ENCODE results near the gene SLC11A1.

Gene SLC11A1

GRCh38 chr2:218378053-218378452, 4.0 kb upstream of the SLC11A1 start:
- Histone ChIP-seq H3K36me3 (replicated peaks; ENCODE audit: low read depth, low read length) (no peaks in the 10 kb centered on the region), H3K9me3 (ENCODE audit: insufficient read depth, low read length) (no peaks in the 10 kb centered on the region), H3K79me2 (ENCODE audit: low read length) (no peaks in the 10 kb centered on the region), H3K4me1 (ENCODE audit: low read length) (no peaks in the 10 kb centered on the region), H3K4me3 (ENCODE audit: low read length) (no peak overlapping the region), H3K27ac (ENCODE audit: low read length) (no peak overlapping the region), H3K9ac (ENCODE audit: low read length) (no peak overlapping the region), H2AFZ (ENCODE audit: low read depth, low read length) (no peak overlapping the region), H3K27me3 (ENCODE audit: low read depth, low read length) (no peaks in the 10 kb centered on the region), H4K20me1 (ENCODE audit: insufficient read depth, low read length) (no peaks in the 10 kb centered on the region), H3K4me2 (ENCODE audit: low read length) (no peak overlapping the region)
- TF ChIP-seq EZH2phosphoT487 (IDR thresholded peaks at IDR 0.05; ENCODE audit: low read depth) = no peak
- no peak for TF ChIP-seq CTCF (IDR thresholded peaks at IDR 0.05; ENCODE audit: low read depth, low read length)

GRCh38 chr2:218382785-218383184, 712 bp downstream of the SLC11A1 start:
- H3K36me3 ChIP-seq (replicated peaks; ENCODE audit: low read depth, low read length) = no peaks in the 10 kb centered on the region
- H3K9me3 ChIP-seq (ENCODE audit: insufficient read depth, low read length) = no peaks in the 10 kb centered on the region
- H3K4me3 ChIP-seq (ENCODE audit: low read length) = no peak overlapping the region
- H3K27ac ChIP-seq (ENCODE audit: low read length) = no peak overlapping the region
- H3K79me2 ChIP-seq (ENCODE audit: low read length) = no peaks in the 10 kb centered on the region
- H3K9ac ChIP-seq (ENCODE audit: low read length) = no peak overlapping the region
- H3K4me2 ChIP-seq (ENCODE audit: low read length) = no peak overlapping the region
- no peak for TF ChIP-seq EZH2phosphoT487 (IDR thresholded peaks at IDR 0.05; ENCODE audit: low read depth)
- no peak for TF ChIP-seq CTCF (IDR thresholded peaks at IDR 0.05; ENCODE audit: low read depth, low read length)
- H3K27me3 ChIP-seq (ENCODE audit: low read depth, low read length) = no peaks in the 10 kb centered on the region
- no peaks in the 10 kb centered on the region for H3K4me1 ChIP-seq (ENCODE audit: low read length)
- no peak overlapping the region for H2AFZ ChIP-seq (ENCODE audit: low read depth, low read length)
- no peaks in the 10 kb centered on the region for H4K20me1 ChIP-seq (ENCODE audit: insufficient read depth, low read length)

GRCh38 chr2:218383892-218384519, 1.9 kb downstream of the SLC11A1 start:
- no peaks in the 10 kb centered on the region for H3K4me1 ChIP-seq (ENCODE audit: low read length)
- no peak overlapping the region for H3K4me3 ChIP-seq (ENCODE audit: low read length)
- no peak overlapping the region for H3K4me2 ChIP-seq (ENCODE audit: low read length)
- TF ChIP-seq CTCF (IDR thresholded peaks at IDR 0.05; ENCODE audit: low read depth, low read length) (no peak), EZH2phosphoT487 (IDR thresholded peaks at IDR 0.05; ENCODE audit: low read depth) (no peak)
- no peak overlapping the region for H3K27ac ChIP-seq (ENCODE audit: low read length)
- no peaks in the 10 kb centered on the region for H4K20me1 ChIP-seq (ENCODE audit: insufficient read depth, low read length)
- no peaks in the 10 kb centered on the region for H3K79me2 ChIP-seq (ENCODE audit: low read length)
- no peaks in the 10 kb centered on the region for H3K9me3 ChIP-seq (ENCODE audit: insufficient read depth, low read length)
- H3K27me3 ChIP-seq (ENCODE audit: low read depth, low read length) = no peaks in the 10 kb centered on the region
- H3K36me3 ChIP-seq (replicated peaks; ENCODE audit: low read depth, low read length) = no peaks in the 10 kb centered on the region
- no peak overlapping the region for H2AFZ ChIP-seq (ENCODE audit: low read depth, low read length)
- H3K9ac ChIP-seq (ENCODE audit: low read length) = no peak overlapping the region

- no peaks in the 10 kb centered on the region for H3K36me3 ChIP-seq (replicated peaks; ENCODE audit: low read depth, low read length)
- TF ChIP-seq CTCF (IDR thresholded peaks at IDR 0.05; ENCODE audit: low read depth, low read length) = no peak
- no peak for TF ChIP-seq EZH2phosphoT487 (IDR thresholded peaks at IDR 0.05; ENCODE audit: low read depth)
- no peaks in the 10 kb centered on the region for H3K4me1 ChIP-seq (ENCODE audit: low read length)
- H3K4me3 ChIP-seq (ENCODE audit: low read length) = no peak overlapping the region
- H3K27ac ChIP-seq (ENCODE audit: low read length) = no peak overlapping the region
- no peaks in the 10 kb centered on the region for H3K9me3 ChIP-seq (ENCODE audit: insufficient read depth, low read length)
- H3K27me3 ChIP-seq (ENCODE audit: low read depth, low read length) = no peaks in the 10 kb centered on the region
- no peaks in the 10 kb centered on the region for H4K20me1 ChIP-seq (ENCODE audit: insufficient read depth, low read length)
- H3K79me2 ChIP-seq (ENCODE audit: low read length) = no peaks in the 10 kb centered on the region
- H3K4me2 ChIP-seq (ENCODE audit: low read length) = no peak overlapping the region
- no peak overlapping the region for H3K9ac ChIP-seq (ENCODE audit: low read length)
- H2AFZ ChIP-seq (ENCODE audit: low read depth, low read length) = no peak overlapping the region
Measured at GRCh38 chr2:218384975-218385374, 2.9 kb downstream of the SLC11A1 start.
